Measurements from ENCODE around the gene STK10.

Gene STK10

GRCh38 chr5:172044631-172045314 lies 143.3 kb downstream of the STK10 start:
- no peak for TF ChIP-seq CTCF (IDR thresholded peaks at IDR 0.05; ENCODE audit: low read depth, low read length)
- H3K4me3 ChIP-seq (ENCODE audit: low read depth, low read length), result no peak overlapping the region

- no peak for TF ChIP-seq CTCF (IDR thresholded peaks at IDR 0.05; ENCODE audit: low read depth, low read length)
- H3K4me3 ChIP-seq (ENCODE audit: low read depth, low read length), result no peak overlapping the region
These were observed 144.2 kb downstream of the STK10 start for GRCh38 chr5:172043865-172044264.

- TF ChIP-seq CTCF (IDR thresholded peaks at IDR 0.05; ENCODE audit: low read depth, low read length), result no peak
These were observed 145.8 kb downstream of the STK10 start for GRCh38 chr5:172042183-172042582.

GRCh38 chr5:172038167-172038566 lies 149.9 kb downstream of the STK10 start:
- H3K4me3 ChIP-seq (ENCODE audit: low read depth, low read length), result no peak overlapping the region
- no peak for TF ChIP-seq CTCF (IDR thresholded peaks at IDR 0.05; ENCODE audit: low read depth, low read length)

More at GRCh38 chr5:172042183-172042582, 145.8 kb downstream of the STK10 start:
- H3K4me3 ChIP-seq (ENCODE audit: low read depth, low read length), result no peak overlapping the region

GRCh38 chr5:172035049-172035448 lies 153.0 kb downstream of the STK10 start:
- no peak for TF ChIP-seq CTCF (IDR thresholded peaks at IDR 0.05; ENCODE audit: low read depth, low read length)
- no peak overlapping the region for H3K4me3 ChIP-seq (ENCODE audit: low read depth, low read length)

GRCh38 chr5:172031894-172032461 lies 156.0 kb downstream of the STK10 start:
- no peak for TF ChIP-seq CTCF (IDR thresholded peaks at IDR 0.05; ENCODE audit: low read depth, low read length)
- no peak overlapping the region for H3K4me3 ChIP-seq (ENCODE audit: low read depth, low read length)

- H3K4me3 ChIP-seq (ENCODE audit: low read depth, low read length), result no peak overlapping the region
- TF ChIP-seq CTCF (IDR thresholded peaks at IDR 0.05; ENCODE audit: low read depth, low read length), result no peak
These were observed 158.1 kb downstream of the STK10 start for GRCh38 chr5:172029876-172030275.

Measured in WI38 (cell line).